Measurements from ENCODE around the gene TOGARAM2.

The TOGARAM2 gene

DNA sequence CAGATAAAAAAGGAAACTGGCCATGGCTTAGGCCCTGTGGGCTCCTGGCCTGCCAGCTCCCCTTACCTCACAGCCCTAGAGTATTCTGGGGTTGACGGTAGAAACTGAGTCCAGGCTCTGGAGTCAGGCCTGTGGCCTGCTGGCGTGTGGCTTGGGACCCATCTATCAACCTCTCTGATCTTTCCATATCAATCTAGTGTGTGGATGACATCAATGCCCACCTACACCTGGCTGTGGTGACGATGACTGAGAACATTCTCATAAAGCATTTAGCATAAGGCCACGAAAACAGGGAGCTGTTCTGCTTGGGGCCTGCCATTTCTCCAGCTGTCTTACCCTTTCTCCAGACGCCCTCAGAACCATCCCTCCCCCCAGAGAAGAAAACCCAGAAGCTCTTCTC, 75.4 kb downstream of the TOGARAM2 start:
- no peak for DNase-seq

DNA sequence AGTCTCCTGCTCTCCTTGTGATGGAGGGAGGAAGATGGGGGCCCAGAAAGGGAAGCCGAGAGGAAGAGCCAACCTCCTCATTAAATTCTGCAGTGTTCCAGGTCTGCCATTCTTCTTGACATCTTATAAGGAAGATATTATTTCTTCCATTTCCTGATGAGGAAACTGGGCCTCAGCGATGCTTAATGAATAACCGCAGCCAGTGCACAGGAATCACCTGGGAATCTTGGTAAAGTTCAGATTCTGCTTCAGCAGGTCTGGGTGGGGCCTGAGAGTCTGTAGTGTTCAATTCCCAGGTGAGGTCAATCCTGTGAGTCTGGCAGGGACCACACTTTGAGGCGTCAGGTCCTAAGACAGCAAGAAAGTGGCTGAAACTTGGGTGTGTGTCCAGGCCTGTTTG, 75.9 kb downstream of the TOGARAM2 start:
- no peak for DNase-seq

DNA sequence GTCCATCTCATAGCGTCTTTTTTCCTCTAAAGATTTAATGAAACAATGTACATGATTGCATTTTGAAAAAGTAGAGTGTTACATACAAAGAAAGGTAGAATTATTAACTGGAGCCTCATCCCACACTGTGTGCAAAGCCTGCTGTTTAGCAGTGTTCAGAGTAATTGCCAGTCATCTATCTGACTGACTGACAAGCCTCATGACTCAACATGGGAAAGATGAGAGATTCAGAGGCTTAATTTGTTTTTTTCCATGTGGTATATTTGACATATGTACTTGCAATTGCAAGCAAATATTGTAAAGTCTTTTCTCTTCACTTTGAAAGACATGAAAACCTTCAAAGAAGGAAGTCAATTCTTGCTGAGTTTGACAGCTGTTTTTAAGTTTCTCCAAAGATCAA, 78.5 kb downstream of the TOGARAM2 start:
- DNase-seq: no peak

DNA sequence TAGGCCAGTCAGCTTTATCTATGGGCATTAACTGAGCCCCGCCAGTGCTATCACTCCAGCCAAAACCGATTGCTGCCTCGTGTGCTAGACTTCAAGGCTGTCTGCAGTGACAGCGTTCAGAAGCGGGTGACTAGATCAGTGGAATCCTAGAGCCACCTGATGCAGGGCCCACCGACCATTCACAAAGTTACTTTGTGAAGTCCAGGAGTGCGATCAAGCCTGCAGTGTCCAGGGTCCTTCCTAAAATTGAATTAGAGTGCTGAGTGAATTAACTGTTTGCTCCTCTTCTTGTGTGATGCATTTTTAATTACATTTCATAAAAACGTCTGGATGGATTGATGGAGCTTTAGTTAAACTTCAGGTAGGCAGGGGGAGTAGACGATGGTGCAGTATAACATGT, 79.3 kb downstream of the TOGARAM2 start:
- no peak for DNase-seq

DNA sequence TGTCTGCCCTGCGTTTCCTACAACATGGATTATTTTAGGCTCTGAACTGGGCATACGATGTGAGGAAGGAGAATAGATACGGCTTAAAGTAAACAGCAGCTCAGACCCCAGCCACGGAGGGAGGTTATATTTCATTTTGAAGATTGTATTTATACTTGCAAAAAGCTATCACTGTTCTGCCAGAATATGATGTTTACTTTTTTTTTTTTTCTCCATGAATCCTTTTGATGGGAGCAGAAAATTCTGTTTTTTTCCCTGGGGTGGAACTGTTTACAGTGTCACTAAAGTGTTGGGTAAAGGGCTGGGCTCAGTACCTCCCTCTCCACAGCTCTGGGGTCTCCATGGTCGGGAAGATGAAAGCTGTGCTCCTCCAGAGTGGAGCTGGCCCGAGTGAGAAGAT, 80.1 kb downstream of the TOGARAM2 start:
- no peak for DNase-seq

DNA sequence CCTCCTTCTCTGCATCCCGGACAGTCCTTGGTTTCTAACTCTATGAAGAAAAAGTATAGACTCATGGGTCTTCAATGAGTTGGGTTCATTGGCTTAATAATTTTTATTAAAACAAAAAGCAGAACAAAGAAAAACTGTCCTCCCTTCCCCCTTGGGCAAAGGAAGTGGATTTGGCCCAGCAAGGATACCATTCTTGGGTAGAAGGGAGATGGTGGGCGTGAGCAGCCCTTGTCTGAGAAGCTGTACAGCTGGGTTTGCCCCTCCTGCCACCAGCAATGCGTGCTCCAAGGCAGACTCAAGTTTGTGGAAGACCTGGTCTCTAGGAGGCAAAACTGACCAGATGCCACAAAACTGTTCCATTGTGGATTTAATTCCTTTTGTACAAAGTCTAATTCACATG, 80.5 kb downstream of the TOGARAM2 start:
- no peak for DNase-seq

DNA sequence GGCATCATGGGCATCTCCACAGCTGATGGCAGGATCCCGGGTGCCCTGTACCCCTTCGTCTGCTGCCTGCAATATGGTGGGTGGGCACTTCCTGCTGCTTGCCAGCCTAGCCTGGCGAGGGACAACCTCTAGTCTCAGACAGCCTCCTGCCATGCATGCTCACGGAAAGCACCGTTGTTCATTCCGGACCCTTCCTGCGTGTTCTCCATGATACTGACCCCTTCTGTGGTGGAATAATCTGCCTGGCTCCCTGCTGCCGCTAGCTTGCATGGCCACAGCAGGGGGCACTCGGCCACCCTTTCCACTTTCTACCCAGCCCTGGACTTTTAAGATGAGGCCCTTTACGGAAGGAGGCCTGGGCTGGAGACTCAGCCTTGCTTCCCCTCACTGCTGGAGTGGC, 81.3 kb downstream of the TOGARAM2 start:
- no peak for DNase-seq

DNA sequence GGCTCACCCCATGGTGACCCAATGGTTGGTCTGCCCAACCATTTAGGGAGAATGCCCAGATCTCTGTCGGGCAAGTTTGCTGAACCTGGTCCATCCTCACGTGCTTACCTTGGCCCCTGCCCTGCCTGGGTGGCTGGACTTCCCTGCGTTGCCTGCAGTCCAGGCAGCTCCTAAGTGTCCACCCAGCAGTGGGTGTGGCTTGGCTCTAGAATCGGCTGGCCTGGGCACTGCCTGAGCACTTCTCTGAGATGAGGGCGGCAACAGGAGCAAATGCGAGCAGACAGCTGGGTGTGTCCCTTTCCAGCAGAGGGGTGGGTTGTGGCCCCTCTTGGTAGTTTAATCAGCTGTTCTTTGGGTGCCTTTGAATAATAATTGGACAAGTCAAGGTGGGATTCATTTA, 82.0 kb downstream of the TOGARAM2 start:
- no peak for DNase-seq

DNA sequence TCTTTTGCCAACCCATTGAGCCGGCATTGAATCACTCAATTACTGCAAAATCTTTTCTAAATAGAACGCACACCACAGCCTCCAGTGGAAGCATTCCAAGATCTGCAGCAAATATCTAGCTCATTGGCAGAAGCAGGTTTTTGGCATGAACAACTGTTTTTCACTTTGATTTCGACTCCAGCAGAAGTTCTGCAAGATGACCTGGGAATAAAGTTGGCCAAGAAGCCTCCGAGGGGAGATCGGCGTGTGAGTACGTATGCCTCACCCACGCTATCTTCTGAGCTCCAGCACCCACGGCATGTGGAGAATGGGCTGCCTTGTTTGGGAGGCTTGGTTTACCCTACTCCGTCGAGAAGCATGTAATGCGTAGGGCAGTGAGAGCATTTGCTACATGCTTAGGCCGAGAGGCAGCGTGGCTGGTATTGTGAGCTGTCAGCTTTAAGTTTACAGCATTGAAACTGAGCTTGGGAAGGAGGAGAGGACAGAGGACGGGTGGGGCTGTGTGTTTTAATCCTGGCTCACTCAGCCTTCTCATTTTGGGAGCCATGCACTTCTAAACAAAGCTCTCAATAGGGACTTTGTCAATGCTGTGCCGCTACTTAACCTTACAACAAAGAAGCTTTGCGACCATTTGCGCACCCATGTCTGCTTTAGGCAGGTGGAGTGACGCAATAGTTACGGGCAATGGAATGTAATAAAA, 82.7 kb downstream of the TOGARAM2 start:
- DNase-seq: no peak

DNA sequence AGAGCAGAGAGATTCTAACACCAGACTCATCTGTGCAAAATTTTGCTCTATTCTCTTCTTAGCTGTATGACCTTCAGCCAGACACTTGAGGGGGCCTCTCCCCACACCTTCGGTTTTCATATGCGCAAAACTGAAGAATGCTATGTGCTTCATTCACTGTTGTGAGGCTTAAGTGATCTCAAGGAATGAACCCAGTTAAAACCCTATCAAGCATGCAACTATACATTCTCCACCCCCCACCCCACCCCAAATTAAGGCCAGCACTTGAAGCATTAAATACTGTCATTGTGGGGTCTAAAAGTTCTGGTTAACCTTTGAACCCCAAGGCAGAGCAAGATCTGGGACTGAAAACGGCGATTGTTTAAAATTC, 83.2 kb downstream of the TOGARAM2 start:
- DNase-seq: no peak

DNA sequence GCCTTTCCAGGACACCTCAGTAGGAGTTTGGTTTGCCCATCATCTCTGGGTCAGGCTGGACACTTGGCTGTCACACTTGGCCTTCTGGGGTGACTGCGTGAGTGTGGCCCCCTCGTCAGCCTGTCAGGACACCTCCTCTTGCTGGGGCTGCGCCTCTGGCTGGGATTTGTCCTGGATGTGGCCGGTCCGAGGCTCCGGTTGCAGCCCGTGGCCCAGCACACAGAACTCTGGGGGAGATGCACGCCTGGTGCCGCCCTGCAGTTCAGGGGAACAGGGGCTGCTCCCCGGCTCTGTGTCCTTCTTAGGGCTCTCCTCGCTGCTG, 83.6 kb downstream of the TOGARAM2 start:
- DNase-seq: no peak

DNA sequence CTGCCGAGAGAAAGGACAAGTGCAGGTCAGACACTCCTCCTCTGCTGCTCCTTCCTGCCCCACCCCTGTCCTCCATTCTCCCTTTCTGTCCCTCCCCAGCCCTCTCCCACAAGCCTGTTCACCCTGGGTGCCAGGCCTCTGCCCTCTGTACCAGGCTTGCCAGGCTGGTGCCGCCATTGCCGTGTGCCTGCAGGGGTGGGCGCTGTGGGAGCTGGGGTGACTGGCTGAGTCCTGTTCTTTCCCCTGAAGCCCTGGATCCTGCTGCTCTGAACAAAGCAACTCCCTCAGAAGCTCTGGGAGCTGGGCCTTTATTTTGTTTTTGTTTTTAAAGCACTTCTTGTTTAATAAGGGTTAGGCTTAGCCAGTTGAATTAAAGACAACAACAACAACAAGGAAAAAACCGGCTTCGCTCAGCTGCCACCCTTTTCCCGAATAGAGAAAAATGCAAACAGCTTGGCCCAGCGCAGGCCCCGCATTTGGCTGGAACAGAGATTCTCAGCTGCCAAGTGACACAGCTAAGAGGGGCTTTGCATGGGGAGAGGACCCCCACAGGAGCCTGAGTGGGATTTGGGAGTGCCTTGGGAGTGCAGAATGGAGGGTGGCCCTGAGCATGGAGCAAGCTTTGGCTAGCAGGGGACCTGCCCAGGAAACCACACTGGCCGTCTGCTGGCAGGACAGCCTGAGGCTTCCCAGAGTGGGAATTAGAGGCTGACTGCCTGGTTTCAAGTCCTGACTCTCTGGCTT, 84.1 kb downstream of the TOGARAM2 start:
- no peak for DNase-seq

DNA sequence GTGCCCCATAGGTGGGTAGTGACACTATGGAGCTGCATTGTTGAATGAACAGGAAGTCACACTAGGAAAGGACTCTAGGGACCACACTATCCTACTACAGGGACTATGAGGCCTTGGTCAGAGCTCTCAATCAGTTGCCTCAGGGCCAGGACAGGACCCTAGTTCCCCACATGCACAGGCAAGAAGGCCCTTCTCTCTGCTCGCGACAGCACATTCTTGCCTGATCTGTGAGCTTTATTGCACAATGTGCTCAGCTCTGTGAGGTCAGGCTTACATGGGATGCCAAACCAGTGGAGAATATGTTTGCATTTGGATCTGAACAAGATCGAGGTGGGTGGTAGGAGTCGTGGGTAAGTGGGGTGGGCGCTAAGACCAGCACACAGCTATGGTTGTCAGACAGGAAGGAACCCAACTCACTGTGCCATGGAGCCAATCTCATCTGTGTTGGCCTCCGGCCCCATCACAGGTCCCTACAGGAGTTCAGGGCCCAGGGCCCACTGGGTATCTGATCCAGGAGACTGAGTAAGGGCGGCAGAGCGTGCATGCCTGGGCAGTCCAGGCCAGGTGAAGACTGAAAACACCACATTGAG, 85.3 kb downstream of the TOGARAM2 start:
- no peak for DNase-seq

DNA sequence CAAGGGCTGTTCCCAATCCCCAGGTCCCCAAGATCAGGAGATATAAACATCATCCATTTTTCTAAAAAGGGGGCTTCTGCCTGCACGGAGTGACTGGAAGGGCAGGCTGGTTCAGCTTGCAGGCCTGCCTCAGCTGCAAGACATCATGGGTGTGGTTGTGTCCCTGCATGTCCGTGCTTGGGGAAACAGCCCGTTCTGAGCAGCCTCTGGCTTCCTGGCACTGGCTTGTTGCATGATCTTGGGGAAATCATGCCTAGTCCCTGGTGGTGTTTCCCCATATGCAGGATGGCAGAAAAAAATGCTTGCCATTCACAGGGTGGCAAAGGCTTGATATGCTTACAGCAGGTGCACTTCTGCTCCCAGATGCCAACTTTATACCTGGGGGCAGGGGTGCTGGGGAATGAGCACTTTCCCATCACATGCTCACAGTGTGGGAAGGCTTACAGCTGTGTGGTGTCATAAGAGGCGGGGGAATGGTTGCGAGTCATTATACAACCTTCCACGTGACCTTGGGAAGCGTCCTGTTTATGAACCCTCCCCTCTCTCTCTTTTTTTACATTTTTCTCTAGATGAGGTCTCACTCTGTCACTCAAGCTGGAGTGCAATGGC, 86.0 kb downstream of the TOGARAM2 start:
- no peak for DNase-seq

DNA sequence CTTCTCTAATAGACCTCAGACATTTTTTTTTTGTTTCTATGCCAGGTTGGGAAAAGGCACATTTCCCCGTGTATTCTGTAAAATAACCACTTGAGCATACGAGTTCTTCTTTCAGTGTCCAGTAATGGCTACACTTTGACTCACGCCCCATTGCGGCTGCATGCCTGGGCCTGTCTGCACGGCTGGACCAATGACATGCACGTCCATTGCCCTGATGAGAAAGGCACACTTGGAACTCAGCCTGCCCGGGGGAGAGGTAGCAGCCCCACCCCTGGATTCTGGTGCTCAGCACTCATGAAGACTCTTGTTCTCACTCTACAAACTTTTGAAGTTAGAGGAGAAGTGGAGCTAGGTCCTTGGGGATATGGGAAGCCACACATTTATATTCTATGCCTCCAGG, 87.4 kb downstream of the TOGARAM2 start:
- no peak for DNase-seq

DNA sequence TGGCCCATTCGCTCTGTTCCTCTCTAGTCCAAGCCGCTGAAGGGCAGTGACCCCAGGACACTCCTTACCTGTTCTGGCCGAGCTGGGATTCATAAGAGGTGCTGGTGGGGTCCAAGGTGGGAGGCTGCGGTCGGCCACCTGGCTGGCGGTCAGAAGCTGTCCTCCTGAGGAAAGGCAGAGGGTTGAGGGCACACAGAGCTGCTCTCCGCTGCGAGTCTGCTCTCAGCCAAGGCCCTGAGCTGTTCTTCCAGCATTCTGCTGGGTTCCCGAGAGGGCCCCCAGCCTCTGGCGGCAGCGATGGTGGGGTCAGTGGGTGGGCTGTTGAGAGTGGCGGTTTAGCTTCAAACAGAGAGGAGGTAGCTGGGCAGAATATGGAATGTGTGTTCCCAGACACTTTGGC, 89.4 kb downstream of the TOGARAM2 start:
- no peak for DNase-seq

DNA sequence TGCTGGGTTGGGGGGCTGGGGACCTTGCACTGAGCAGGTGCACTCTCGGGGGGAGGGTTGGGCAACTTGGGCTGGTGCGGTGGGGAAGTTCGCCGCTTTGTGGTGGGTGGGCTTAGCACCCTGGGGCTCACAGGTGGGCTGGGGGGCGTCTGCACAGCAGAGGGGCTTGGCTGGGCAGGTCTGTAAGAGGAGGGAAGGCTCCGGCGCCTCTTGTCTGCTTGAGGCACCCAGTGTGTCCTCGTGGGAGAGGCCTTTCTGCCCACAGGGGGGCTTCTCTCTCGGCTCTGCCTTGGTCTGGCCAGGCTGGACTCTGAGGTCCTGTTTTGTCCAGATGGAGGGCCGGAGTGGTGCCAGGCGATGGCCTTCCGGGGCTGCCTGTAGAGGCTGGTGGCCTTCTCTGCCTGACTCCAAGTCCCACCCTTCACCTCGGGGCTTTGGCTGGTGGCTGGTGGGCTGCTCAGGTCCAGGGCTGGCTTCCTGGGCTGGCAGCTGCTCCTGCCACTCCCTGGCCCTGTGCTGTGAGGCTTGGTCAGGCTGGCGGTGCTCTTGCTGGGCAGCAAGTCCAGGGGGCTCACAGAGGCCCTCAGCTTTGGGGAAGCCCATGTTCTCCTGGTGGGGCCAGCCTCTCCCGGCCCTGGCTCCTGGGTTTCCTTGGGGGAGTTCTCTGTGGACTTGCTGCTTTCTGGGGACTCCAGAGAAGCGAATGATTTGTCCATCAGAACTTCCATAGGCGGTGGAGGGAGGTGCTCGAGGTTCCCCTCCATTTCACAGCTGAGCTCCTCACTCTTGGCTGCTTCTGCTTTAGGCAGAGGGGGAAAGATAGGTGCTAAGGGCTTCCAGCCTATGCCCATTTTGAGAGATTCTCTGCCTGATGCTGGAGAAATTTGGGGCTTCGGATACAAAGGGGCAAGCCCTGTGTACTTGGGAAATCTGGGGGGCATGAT, 90.2 kb downstream of the TOGARAM2 start:
- DNase-seq: no peak

DNA sequence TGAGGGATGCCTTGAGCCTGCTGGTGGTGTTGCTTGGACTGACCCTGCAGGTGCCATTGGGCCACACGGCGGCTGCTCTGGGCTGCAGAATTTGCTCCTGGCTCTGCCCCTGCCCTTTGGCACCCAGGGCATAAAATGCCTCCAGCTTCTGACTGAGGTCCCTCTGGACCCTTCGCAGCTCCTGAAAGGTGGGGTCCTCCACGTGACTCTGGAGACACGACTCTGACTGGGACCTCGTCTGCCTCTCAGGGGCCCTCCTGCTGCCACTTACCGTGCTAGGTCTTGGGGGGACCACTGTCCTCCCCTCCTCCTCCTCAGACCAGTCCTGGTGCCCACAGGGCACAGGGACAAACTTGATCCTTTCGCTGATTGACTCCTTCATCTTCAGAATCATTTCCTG, 91.2 kb downstream of the TOGARAM2 start:
- DNase-seq: no peak

DNA sequence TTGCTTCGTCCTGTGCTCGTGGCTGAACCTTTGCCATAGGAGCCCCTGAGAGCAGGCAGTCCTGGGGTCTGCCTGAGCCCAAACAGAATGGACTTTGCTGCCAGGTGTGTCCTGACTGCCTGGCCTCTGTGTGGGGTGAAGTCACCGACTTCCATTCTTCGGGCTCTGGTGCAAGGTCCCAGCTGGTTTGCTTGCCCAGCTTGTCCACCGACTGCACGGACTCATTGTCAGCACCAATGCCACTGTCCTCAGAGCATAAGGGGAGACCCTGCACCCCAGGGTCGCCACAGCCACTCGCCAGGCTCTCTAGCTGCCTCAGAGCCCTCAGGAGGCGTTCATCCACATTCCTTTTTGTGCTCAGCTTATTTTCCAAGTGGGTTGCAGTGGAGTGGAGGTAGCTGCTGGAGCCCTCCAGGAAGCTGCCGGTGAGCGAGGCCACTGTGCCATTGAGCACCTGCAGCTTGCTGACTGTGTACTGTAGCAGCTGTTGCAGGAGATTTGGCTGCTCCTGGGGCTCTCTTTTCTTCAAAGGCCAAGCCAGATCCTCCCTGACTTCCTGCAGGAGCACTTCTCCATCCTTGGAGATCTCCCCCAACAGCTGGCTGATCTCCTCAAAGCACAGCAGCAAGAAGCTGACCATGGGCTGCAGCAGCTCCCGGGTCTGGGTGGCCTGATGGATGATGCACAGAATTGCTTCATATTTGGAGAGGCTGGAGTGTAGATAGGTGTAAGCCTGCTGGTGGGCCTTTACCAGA, 92.0 kb downstream of the TOGARAM2 start:
- DNase-seq: no peak

DNA sequence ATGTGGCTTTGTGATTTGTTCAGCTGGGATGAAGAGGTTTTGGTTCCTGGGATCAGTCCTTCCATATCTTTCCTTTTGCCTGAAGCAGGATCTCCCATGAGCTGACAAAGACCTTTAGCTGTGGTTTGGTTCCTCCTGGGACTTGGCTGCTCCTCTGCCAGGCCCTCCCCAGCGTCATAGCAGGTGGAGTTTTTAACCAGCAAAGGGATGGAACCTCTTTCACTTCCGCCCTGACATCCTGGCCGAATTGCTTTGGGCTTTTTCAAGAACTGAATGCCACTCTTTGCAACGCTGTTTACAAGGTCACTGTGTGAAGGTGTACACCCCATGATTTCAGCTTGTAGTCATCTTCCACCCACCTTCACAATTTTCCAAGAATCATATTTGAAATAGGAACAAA, 92.8 kb downstream of the TOGARAM2 start:
- DNase-seq: no peak

DNA sequence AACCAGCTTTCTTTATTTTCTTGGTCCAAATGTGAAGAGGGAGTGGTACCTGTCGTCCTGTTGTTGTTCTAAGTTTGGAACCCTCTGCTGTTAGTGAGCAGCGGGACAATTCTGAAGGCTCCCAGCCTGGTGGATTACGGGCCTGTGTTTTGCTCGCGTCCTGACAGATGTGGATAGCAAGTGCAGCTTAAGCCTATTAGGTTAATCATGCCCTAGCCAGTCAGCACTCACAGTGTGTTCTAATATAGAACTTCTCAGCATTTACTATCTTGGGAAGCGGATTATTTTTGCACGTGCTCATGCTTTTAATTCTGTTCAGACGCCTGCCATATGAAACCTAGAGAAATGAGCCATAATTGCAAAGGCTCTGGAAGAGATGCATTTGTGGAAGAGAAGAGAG, 93.3 kb downstream of the TOGARAM2 start, which contains the start of gene PCARE:
TSS of gene PCARE (minus strand) at position 113 of the 400 bp plus-strand sequence. CDS start 262 bp downstream, outside the sequence.
- no peak for DNase-seq

Measured in activated CD4-positive, alpha-beta T cell treated with anti-CD3 and anti-CD28 coated beads for 4 hours (primary cell).